Prostate gland (tissue), 2 donors: ENCODE measurements around the gene TRAK1.

Experiments
- CTCF ChIP-seq, 4 experiments: fragments of 200-600 bp in 2 of 4; fragments of 450-650 bp in 2 of 4; sonication (generic) in 2 of 4; IDR thresholded peaks; 1 replicate in 3 of 4; 2 replicates in 1 of 4; pipeline ENCODE4 v1.5.1; 2016 to 2019; ENCODE audit warnings: antibody characterized with exemption in 4 of 4, mild to moderate bottlenecking in 2 of 4, moderate library complexity in 2 of 4
- POLR2A ChIP-seq: fragments of 450-650 bp; IDR thresholded peaks from one replicate; pipeline ENCODE4 v1.6.1; 2016; ENCODE audit warnings: antibody characterized with exemption, mild to moderate bottlenecking
- POLR2AphosphoS5 ChIP-seq: sonication (generic); formaldehyde crosslinking; IDR thresholded peaks from one replicate; pipeline ENCODE4 v1.6.1; 2017; ENCODE audit warnings: antibody characterized with exemption

DNA sequence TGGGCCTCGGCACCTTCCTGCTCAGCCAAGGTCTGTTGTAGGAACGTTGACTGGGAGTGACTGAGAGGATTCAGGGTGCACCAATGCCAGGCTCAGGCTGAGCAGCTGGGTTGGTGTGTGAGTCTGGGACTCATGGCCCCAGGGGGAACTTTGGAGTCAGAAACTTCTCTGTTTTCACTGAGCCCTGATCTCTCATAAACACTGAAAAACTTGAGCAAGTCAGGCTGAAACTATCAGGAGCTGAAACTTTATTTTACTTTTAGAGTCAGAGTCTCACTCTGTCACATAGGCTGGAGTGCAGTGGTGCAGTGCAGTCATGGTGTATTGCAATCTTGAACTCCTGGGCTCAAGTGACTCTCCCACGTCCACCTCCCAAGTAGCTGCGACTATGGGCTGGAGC, 3.0 kb downstream of the TRAK1 start:
- TF ChIP-seq POLR2AphosphoS5 (no peak), POLR2A (no peak), CTCF (IDR thresholded peaks at IDR 0.05) (no peak)
